Measurements from ENCODE around the gene CROCC2. TPM values are rescaled to one million over a fixed set of nuclear protein-coding genes. Genes with fewer than 3 reads are reported as not detected.

The CROCC2 gene
- total RNA-seq, 1 donor from 2014 or later, result under 0.01 TPM

- no peak for DNase-seq (ENCODE audit: low read depth)
These were observed 30.7 kb upstream of the CROCC2 start for GRCh38 chr2:240875228-240876034.

GRCh38 chr2:240876035-240876474 lies 30.1 kb upstream of the CROCC2 start:
- DNase-seq (ENCODE audit: low read depth), result no peak

- DNase-seq (ENCODE audit: low read depth), result no peak
These were observed 29.5 kb upstream of the CROCC2 start for GRCh38 chr2:240876475-240877251.

GRCh38 chr2:240877460-240878340 lies 28.4 kb upstream of the CROCC2 start:
- DNase-seq (ENCODE audit: low read depth), result no peak

GRCh38 chr2:240878341-240878936 lies 27.7 kb upstream of the CROCC2 start:
- no peak for DNase-seq (ENCODE audit: low read depth)

- no peak for DNase-seq (ENCODE audit: low read depth)
These were observed 27.0 kb upstream of the CROCC2 start for GRCh38 chr2:240879105-240879504.

GRCh38 chr2:240881913-240882312 lies 24.2 kb upstream of the CROCC2 start:
- no peak for DNase-seq (ENCODE audit: low read depth)

GRCh38 chr2:240884221-240884620 lies 21.9 kb upstream of the CROCC2 start:
- no peak for DNase-seq (ENCODE audit: low read depth)

- no peak for DNase-seq (ENCODE audit: low read depth)
These were observed 21.4 kb upstream of the CROCC2 start for GRCh38 chr2:240884745-240885144.

GRCh38 chr2:240885566-240885965 lies 20.6 kb upstream of the CROCC2 start:
- no peak for DNase-seq (ENCODE audit: low read depth)

- no peak for DNase-seq (ENCODE audit: low read depth)
These were observed 20.0 kb upstream of the CROCC2 start for GRCh38 chr2:240886023-240886565.

- no peak for DNase-seq (ENCODE audit: low read depth)
These were observed 19.2 kb upstream of the CROCC2 start for GRCh38 chr2:240886678-240887609.

- DNase-seq (ENCODE audit: low read depth), result no peak
These were observed 18.5 kb upstream of the CROCC2 start for GRCh38 chr2:240887631-240888030.

- no peak for DNase-seq (ENCODE audit: low read depth)
These were observed 17.8 kb upstream of the CROCC2 start for GRCh38 chr2:240888130-240888889.

GRCh38 chr2:240888890-240889573 lies 17.1 kb upstream of the CROCC2 start:
- no peak for DNase-seq (ENCODE audit: low read depth)

GRCh38 chr2:240889601-240890560 lies 16.3 kb upstream of the CROCC2 start:
- DNase-seq (ENCODE audit: low read depth), result no peak

GRCh38 chr2:240890691-240891090 lies 15.4 kb upstream of the CROCC2 start:
- no peak for DNase-seq (ENCODE audit: low read depth)

All from renal cortical epithelial cell (primary cell).